WI38 (cell line): ENCODE results near the gene ADPGK.

Source experiments
- H3K4me3 ChIP-seq: 2 replicates; pipeline ENCODE4 v1.5.1; 2011; ENCODE audit warnings: low read depth, mild to moderate bottlenecking, control low read depth, low read length
- TF ChIP-seq, protein P1 (sequence below): IDR thresholded peaks from 2 replicates; pipeline ENCODE4 v1.5.1; 2012; ENCODE audit warnings: low read depth, mild to moderate bottlenecking, control low read depth, low read length

Gene ADPGK

DNA sequence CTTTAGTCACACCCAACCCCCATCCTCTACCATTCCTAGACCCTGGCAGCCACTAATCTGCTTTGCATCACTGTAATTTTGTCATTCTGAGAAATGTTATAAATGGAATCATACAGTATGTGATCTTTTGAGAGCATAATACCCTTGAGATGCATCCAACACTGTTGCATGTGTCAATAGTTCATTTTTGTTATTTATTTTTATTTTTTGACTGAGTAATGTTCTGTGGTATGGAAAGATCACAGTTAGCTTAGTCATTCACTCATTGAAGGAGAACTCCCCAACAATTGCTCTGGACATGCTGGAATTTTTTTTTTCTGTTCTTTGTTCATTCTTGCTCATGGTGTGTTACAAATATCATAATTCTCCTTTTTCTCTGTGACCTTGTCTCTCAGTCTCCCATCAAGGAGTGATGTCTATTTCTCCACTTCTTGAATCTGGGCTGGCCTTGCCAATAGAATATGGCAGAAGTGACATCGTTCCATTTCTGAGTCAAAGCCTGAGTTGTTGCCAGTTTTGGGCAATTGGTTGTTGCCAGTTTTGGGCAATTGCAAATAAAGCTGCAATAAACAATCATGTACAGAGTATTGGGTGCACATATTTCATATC, 6.8 kb upstream of the ADPGK start:
- no peak overlapping the region for H3K4me3 ChIP-seq
- TF ChIP-seq, protein P1, sequence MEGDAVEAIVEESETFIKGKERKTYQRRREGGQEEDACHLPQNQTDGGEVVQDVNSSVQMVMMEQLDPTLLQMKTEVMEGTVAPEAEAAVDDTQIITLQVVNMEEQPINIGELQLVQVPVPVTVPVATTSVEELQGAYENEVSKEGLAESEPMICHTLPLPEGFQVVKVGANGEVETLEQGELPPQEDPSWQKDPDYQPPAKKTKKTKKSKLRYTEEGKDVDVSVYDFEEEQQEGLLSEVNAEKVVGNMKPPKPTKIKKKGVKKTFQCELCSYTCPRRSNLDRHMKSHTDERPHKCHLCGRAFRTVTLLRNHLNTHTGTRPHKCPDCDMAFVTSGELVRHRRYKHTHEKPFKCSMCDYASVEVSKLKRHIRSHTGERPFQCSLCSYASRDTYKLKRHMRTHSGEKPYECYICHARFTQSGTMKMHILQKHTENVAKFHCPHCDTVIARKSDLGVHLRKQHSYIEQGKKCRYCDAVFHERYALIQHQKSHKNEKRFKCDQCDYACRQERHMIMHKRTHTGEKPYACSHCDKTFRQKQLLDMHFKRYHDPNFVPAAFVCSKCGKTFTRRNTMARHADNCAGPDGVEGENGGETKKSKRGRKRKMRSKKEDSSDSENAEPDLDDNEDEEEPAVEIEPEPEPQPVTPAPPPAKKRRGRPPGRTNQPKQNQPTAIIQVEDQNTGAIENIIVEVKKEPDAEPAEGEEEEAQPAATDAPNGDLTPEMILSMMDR: no peak

DNA sequence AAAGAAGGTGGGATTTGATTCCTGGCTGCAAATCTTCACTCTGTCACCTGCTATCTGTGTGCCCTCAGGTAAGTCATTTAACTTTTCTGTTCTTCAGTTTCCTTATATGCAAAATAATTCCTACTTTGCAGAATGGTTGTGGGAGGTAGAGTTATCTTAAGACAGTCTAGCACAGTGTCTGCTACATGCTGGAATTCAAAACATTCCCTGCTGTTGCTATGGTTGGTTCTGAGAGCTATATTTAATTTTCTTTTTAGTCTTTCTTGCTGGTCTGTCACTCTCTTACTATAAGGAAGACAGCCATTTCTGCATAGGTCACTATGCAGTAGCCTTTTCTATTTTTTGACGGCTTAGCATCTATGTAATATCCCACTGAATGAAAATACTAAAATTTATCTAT, 4.0 kb upstream of the ADPGK start:
- no peak overlapping the region for H3K4me3 ChIP-seq
- TF ChIP-seq, protein P1: no peak

DNA sequence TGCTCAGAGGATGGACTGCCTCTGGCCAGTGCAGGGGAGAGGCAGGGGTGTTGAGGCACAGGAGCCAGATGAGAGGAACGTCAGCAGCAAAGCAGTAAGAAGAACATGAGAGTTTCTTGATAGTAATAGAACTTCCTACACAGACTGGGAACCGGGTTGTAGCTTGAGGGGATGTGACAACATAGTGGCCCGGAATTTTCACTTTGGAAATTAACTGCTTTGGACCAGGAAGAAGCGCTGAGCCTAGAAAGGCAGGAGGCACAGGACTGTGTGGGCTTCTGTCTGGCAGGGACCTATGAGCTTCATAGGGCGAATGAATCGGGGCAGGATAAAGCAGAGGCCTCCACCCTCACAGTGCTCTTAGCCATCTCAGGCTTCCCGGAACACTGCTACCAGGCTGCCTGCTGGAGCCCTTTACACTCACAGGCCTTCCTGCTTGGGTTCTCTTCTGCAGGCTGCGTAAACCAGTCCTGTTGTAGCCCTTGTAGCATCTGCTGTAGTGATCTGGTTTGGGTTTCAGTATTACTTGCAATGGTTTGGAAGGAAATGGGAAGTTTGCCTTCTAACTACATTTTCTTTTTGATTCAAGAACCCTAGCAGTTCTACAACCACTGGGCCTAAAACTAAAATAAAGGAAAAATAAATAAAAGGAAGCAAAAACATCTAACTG, 3.3 kb upstream of the ADPGK start:
- TF ChIP-seq, protein P1: no peak
- no peak overlapping the region for H3K4me3 ChIP-seq

DNA sequence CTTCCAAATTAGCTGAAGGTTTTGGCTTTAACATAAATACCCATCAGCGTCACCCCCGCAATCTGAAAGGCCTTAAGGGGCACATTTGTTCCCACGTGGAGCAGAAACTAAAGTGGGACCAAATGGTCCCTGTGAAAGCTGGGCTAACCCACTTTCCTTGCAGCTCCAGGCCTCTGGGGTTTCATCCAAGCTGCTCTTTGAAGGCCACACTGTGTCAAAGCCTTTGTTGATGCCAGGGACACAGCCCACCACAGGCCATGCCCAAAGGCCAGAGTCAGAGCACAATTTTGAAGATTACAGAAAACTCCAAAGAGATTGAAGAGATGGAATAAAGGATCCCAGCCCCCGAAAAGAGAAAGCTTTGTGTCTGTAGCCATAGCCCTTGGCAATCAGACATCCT, 2.7 kb upstream of the ADPGK start:
- TF ChIP-seq, protein P1: no peak

DNA sequence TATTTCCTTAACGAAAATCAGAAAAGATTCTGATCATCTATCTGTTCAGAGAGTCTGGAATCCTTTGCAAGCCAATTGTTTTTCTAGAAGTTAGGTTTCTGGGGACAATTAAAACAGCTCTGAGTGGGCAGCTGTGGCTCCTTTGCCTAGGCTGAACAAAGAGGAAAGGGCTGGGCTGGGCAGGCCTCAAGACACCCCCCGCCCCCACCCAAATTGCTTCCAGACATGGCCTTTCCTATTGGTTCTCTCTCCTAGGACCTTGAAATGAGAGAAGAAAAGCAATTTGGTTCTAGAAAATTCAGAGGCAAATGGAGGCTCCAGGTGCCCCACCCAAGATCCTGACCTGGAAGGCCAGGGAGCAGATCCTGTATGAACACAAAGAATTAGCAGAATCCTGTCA, 2.3 kb upstream of the ADPGK start:
- TF ChIP-seq, protein P1: no peak
- H3K4me3 ChIP-seq: no peak overlapping the region

More for the DNA sequence above, 2.7 kb upstream of the ADPGK start:
- no peak overlapping the region for H3K4me3 ChIP-seq

DNA sequence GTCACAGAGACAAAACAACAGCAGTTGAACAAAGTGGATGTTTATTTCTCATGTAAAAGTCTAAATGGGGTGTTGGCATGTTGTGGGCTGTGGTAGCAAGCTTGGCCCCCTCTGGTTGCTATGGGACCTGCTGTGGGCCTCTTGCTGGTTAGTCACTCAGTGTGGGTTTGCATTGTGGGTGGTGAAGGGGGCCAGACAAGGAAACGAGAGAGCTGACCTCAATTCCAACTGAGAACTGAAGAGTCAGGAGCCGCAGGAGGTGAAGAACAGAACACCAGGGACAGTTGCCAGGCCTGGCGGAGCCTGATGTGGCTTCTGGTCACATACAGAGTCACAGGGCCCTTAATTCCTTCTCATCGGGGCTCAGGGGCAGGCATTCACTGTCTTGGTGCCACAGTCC, 1.9 kb upstream of the ADPGK start:
- TF ChIP-seq, protein P1: no peak
- H3K4me3 ChIP-seq: no peak overlapping the region

DNA sequence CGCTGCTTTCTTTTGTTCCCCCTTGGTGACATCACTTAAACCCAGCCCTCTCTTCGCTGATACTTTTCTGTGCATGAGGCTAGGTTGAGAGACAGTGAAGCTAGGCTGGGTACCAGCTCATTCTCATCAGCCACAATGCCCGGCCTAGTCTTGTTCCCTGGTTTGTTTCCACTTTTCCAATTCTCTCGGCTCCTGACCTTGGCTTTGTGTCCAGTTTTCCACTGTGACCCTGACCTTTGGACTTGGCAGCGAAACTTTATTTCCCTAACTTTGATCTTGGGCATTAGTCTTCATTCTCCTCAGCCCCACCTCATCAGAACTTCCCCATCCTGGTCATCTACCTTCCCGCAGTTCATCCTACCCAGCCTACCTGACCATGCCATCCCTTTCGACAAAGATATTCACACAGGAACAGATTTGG, 908 bp upstream of the ADPGK start:
- TF ChIP-seq, protein P1: no peak
- peak overlapping the region; percentile 91 for H3K4me3 ChIP-seq
